VCaP (cell line): ENCODE results near the gene MRPS12.

Source experiments
- H3K27ac ChIP-seq: fragments of 450-650 bp; 2 replicates; pipeline ENCODE4 v1.5.1; 2017
- CTCF ChIP-seq: fragments of 450-650 bp; conservative IDR thresholded peaks from 2 replicates; pipeline ENCODE4 v1.5.1; 2017; ENCODE audit warnings: mild to moderate bottlenecking, moderate library complexity

MRPS12 gene

GRCh38 chr19:38971672-38972071, 40.9 kb downstream of the MRPS12 start:
- no peak for TF ChIP-seq CTCF
- H3K27ac ChIP-seq: no peak overlapping the region

GRCh38 chr19:38974624-38975213, 44.0 kb downstream of the MRPS12 start:
- TF ChIP-seq CTCF: no peak
- no peak overlapping the region for H3K27ac ChIP-seq

GRCh38 chr19:38975214-38975860, 44.6 kb downstream of the MRPS12 start, which contains the start of gene FBXO17:
TSS of gene FBXO17 (minus strand) at chr19:38975742. CDS start at chr19:38950319, 25,423 bp downstream.
- no peak for TF ChIP-seq CTCF
- no peak within 1 kb of the TSS for H3K27ac ChIP-seq

GRCh38 chr19:38975861-38976271, 45.1 kb downstream of the MRPS12 start:
- H3K27ac ChIP-seq: no peak overlapping the region
- TF ChIP-seq CTCF: no peak

GRCh38 chr19:38977445-38978325, 46.9 kb downstream of the MRPS12 start:
- H3K27ac ChIP-seq: no peak overlapping the region
- no peak for TF ChIP-seq CTCF

- no peak overlapping the region for H3K27ac ChIP-seq
- no peak for TF ChIP-seq CTCF
These were observed 47.6 kb downstream of the MRPS12 start for GRCh38 chr19:38978326-38978689.

- TF ChIP-seq CTCF: no peak
These were observed 49.1 kb downstream of the MRPS12 start for GRCh38 chr19:38979812-38980211.

More at GRCh38 chr19:38979812-38980211, 49.1 kb downstream of the MRPS12 start:
- no peak overlapping the region for H3K27ac ChIP-seq
